NCI-H510A (cell line): ENCODE data around the gene CYP26A1.

Experiments
- DNase-seq: peaks from one replicate; lab custom pipeline; 2025; lab: John Stamatoyannopoulos, UW

Gene CYP26A1

DNA sequence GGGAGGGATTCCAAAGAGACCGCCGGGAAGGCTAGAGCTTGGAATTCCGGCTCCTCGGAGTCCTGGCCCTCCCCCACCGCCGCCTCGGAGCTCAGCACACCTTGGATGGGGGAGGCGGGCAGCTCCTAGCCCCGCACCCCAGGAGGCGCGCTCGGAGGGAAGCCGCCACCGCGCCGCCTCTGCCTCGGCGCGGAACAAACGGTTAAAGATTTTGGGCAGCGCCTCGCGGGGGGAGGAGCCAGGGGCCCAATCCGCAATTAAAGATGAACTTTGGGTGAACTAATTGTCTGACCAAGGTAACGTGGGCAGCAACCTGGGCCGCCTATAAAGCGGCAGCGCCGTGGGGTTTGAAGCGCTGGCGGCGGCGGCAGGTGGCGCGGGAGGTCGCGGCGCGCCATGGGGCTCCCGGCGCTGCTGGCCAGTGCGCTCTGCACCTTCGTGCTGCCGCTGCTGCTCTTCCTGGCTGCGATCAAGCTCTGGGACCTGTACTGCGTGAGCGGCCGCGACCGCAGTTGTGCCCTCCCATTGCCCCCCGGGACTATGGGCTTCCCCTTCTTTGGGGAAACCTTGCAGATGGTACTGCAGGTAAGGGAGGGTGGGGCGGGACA is at the start of gene CYP26A1:
TSS of gene CYP26A1 (plus strand) at position 355 of the 608 bp plus-strand sequence. CDS start at position 397, 42 bp downstream.
- no peak for DNase-seq

GRCh38 chr10:93026072-93026471 is 47.6 kb upstream of the CYP26A1 start:
- no peak for DNase-seq

DNA sequence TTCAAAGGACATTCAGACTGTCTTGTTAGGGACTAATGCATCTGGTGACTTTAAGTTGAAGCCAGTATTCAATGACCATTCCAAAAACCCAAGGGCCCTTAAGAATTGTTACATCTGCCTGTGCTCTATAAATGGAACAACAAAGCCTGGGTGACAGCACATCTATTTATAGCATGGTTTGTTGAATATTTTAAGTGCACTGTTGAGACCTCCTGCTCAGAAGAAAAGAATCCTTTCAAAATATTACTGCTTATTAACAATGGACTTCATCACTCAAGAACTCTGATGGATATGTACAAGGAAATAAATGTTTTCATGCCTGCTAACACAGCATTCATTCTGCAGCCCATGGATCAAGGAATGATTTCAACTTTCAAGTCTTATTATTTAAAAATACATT is 46.2 kb upstream of the CYP26A1 start:
- no peak for DNase-seq

DNA sequence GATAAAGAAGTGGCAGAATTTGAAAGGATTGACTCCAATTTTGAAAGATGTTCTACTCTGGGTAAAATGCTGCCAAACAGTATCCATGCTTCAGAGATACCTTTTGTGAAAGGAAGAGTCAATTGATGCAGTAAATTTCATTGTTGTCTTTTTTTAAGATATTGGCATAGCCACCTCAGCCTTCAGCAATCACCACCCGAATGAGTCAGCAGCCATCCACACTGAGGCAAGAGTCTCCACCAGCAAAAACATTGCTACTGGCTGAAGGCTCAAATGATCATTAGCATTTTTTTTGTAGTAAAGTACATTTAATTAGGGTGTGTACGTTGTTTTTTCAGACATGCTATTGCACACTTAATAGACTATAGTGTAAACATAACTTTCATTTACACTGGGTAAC is 44.8 kb upstream of the CYP26A1 start:
- DNase-seq: no peak

DNA sequence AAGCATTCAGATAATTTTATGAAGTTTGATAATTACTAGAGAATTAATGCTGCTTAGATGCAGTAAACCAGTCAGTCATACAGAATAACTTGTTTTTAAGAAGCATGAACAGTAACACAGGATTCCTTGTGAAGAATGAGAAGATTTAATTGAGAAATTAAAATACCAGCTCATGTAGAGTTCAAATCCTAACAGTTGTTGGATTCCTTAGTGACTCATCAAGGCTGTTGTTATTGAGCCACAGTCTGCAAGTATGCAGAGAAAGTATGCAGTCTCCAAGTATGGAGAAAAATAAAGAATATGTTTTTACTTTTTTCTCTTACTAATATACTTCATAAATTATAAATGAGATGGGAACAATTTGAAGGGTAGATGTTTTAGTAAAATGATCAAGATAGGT is 43.3 kb upstream of the CYP26A1 start:
- no peak for DNase-seq

- DNase-seq: no peak
Observed at GRCh38 chr10:93032105-93032808, 41.4 kb upstream of the CYP26A1 start.

- DNase-seq: no peak
Observed at GRCh38 chr10:93032809-93033137, 40.9 kb upstream of the CYP26A1 start.

DNA sequence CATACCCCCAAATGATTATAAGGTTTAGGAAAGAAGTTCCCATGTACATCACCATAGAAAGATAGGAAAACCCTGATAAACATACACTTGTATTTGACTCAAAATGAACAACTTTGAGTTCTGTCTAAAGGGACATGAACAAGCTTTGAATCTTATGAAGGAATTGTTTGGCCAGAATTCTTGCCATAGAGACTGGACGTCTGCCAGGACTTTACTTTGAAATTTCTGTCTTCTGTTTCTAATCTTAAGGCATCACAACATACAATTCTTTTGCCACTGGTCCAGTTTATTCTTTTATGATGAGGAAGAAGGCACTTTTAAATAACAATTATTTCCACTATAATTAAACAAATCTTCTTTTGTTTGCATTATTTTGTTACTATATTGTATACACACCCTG is 39.3 kb upstream of the CYP26A1 start:
- DNase-seq: no peak

GRCh38 chr10:93039110-93039509 is 34.6 kb upstream of the CYP26A1 start:
- DNase-seq: no peak

- DNase-seq: no peak
Observed at GRCh38 chr10:93039721-93040120, 34.0 kb upstream of the CYP26A1 start.

DNA sequence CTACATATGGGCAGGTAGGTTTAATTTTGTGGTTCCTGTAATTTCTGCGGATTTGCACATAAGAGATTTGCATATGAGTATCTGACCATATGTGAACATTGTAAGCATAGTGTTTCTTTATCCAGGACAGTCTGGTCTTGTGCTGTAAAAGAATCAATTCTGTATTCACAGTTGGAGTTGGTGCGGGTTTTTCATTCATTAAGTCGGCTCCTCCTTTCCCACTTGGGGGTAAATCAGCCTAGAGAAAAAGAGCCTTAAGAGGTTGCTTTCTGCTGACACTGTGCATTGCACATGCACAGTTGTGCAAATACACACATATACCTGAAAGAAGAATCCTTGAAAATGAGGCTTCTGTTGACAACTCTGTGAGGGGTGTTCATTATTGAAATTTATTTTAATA is 19.2 kb upstream of the CYP26A1 start:
- DNase-seq: no peak

GRCh38 chr10:93058139-93058538 is 15.6 kb upstream of the CYP26A1 start:
- DNase-seq: no peak

DNA sequence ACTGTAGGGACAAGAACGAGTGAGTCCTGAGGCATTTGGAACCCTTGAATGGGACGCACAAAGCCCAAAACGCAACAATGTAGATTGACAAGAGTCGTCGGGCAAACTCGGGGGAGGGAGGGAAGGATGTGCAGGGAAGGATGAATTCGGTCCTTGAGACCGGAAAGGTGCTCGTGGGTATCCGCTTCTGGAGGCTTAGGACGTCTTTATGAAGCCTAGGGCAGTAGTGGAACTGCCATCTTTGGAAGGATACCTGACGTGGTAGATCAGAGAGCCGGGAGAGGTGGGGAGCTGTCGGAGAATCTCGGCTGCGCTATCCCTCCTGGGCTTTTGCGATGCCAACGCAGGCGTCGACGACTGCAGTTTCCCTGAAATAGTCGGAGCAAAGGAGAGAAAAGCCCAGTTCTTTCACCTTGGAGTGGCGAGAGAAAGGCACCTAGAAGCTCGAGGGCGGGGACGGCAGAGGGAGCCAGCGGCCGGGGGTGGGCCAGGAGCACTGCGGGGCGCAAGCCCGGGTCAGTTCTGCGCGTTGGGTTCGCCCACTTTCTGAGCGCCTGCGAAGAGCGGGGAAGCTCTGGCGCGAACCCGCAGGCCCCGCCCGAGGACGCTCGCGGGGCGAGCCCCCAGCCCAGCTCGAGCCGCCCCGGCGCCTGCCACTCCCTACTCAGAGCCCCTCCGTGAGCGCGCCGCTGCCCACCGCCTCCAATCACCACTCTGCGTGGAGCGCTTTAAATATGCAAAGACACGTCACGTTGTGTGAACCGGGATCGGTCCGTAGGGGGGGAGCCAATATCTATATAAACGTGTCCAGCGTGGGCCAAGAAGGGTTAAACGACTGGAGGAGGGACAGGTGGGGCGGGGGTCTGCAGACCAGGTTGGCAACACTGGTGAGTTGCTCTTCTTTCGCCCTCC is 13.5 kb upstream of the CYP26A1 start, which contains the start of gene CYP26C1:
TSS of gene CYP26C1 (plus strand) at position 824 of the 912 bp plus-strand sequence. CDS start 466 bp downstream, outside the sequence.
- no peak for DNase-seq

- no peak for DNase-seq
Observed at GRCh38 chr10:93060887-93061593, 12.7 kb upstream of the CYP26A1 start.

DNA sequence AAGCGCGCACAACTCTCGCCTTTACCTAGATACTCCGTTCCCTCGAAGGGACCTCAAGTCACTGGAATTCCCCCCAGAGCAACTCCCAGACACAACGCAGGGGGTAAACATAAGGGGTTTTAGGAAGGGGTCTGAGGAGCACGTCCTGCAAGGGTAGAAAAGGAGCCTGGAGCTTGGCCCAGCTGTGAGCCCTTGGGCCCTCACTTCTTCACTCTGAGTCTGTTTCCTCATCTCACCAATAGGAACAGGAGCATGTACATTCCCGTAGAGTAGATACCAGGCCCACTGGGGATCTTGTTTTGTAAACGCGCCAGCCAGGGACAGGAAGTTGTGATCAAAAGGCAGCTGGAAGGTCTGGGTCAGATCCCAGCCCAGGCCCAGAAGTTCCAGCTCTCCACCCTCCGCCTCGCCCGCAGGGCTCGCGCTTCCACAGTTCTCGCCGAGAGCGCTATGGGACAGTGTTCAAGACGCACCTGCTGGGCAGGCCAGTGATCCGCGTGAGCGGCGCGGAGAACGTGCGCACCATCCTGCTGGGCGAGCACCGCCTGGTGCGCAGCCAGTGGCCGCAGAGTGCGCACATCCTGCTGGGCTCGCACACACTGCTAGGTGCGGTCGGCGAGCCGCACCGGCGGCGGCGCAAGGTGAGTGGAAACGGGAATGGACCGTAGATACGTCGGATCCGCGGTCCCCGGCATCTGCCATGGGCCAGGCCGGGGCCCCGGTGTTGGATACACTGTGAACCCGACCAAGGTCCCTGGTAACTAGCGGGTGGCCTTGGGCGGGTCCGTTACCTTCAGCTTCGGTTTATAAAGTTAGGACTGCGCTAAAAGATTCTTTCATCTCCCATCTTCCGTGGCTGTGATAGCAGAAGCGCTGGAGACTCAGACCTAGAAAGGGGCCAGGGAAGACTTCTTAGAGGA is 11.8 kb upstream of the CYP26A1 start:
- no peak for DNase-seq

DNA sequence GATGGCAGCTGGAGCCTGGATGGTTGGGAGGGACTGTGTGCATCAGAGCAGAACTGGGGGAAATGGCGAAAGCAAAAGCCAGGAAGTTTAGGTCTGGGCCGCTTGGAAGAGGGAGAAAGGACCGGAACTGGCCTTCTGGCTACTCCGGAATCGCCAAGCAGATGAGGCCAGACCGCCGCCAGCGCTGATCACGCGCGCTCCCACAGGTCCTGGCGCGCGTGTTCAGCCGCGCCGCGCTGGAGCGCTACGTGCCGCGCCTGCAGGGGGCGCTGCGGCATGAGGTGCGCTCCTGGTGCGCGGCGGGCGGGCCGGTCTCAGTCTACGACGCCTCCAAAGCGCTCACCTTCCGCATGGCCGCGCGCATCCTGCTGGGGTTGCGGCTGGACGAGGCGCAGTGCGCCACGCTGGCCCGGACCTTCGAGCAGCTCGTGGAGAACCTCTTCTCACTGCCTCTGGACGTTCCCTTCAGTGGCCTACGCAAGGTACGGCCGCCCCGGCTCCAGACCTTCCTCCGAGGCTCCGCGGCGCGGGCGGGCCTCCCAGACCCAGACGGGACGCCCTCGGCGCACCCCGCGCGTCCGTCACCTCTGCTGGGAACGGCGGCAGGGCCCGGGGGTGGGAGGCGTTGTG is 11.1 kb upstream of the CYP26A1 start:
- DNase-seq: peak; percentile 21

GRCh38 chr10:93063144-93063976 is 10.3 kb upstream of the CYP26A1 start:
- no peak for DNase-seq

DNA sequence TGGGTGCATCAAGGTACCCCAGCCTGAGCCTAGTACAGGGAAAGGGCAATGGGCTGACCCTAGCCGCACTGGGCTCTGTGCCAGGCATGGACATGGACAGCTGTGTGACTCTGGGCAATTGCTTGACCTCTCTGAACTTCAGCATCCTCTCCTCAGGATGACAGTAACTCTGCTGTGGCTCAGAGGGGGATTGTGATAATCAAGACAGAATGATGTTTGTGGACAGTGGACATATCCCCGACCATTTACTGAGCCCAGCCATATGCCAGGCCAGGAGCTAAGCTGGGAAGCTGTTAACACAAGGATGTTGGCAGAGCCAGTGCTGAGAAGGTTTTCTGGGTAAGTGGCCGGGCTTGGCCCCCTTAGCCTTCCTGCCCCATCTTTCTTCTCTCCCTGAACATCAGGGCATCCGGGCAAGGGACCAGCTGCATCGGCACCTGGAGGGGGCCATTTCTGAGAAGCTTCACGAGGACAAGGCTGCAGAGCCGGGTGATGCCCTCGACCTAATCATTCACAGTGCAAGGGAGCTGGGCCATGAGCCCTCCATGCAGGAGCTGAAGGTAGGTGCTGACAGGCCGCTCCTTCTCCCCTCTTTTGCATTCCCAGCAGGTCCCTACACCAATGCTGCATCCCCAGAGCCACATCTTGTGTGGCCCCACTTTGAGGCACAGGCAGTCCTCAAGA is 9.6 kb upstream of the CYP26A1 start:
- DNase-seq: no peak
